ENCODE results near the gene ZW10.

The ZW10 gene

GRCh38 chr11:113728814-113729213 is 44.7 kb downstream of the ZW10 start:
- Histone ChIP-seq H3K27me3 (ENCODE audit: insufficient read depth, poor library complexity, severe bottlenecking) (no peaks in the 10 kb centered on the region), H3K4me3 (replicated peaks; ENCODE audit: insufficient read depth, low read length) (no peak overlapping the region), H3K27ac (replicated peaks) (no peak overlapping the region)
- DNase-seq (ENCODE audit: low read depth in 1 of 2, low spot score in 1 of 2) = peak; percentile 3 to 34
- TF ChIP-seq GABPA (IDR thresholded peaks at IDR 0.05; ENCODE audit: low read depth) (no peak), SPI1 (IDR thresholded peaks at IDR 0.05; ENCODE audit: borderline replicate concordance, low read depth) (peak; percentile 88)

- DNase-seq (ENCODE audit: low read depth in 1 of 2, low spot score in 1 of 2) = no peak
- Histone ChIP-seq H3K27me3 (ENCODE audit: insufficient read depth, poor library complexity, severe bottlenecking) (no peaks in the 10 kb centered on the region), H3K4me3 (replicated peaks; ENCODE audit: insufficient read depth, low read length) (no peak overlapping the region), H3K27ac (replicated peaks) (no peak overlapping the region)
- TF ChIP-seq POLR2AphosphoS5 (IDR thresholded peaks at IDR 0.05; ENCODE audit: low read depth) (no peak), REST (IDR thresholded peaks at IDR 0.05; ENCODE audit: insufficient replicate concordance, low read depth) (no peak), GABPA (IDR thresholded peaks at IDR 0.05; ENCODE audit: low read depth) (no peak), CTCF (IDR thresholded peaks at IDR 0.05; ENCODE audit: insufficient read depth, low read length) (no peak), SPI1 (IDR thresholded peaks at IDR 0.05; ENCODE audit: borderline replicate concordance, low read depth) (no peak)
Measured at GRCh38 chr11:113725913-113726312, 47.6 kb downstream of the ZW10 start.

- no peak for DNase-seq (ENCODE audit: low read depth in 1 of 2, low spot score in 1 of 2)
- Histone ChIP-seq H3K27ac (replicated peaks) (no peak overlapping the region), H3K4me3 (replicated peaks; ENCODE audit: insufficient read depth, low read length) (no peak overlapping the region), H3K27me3 (ENCODE audit: insufficient read depth, poor library complexity, severe bottlenecking) (no peaks in the 10 kb centered on the region)
- TF ChIP-seq CTCF (IDR thresholded peaks at IDR 0.05; ENCODE audit: insufficient read depth, low read length) (no peak), REST (IDR thresholded peaks at IDR 0.05; ENCODE audit: insufficient replicate concordance, low read depth) (no peak), SPI1 (IDR thresholded peaks at IDR 0.05; ENCODE audit: borderline replicate concordance, low read depth) (no peak), GABPA (IDR thresholded peaks at IDR 0.05; ENCODE audit: low read depth) (no peak), POLR2AphosphoS5 (IDR thresholded peaks at IDR 0.05; ENCODE audit: low read depth) (no peak)
Measured at GRCh38 chr11:113725407-113725806, 48.1 kb downstream of the ZW10 start.

- Histone ChIP-seq H3K4me3 (replicated peaks; ENCODE audit: insufficient read depth, low read length) (no peak overlapping the region), H3K27ac (replicated peaks) (no peak overlapping the region), H3K27me3 (ENCODE audit: insufficient read depth, poor library complexity, severe bottlenecking) (no peaks in the 10 kb centered on the region)
- TF ChIP-seq POLR2AphosphoS5 (IDR thresholded peaks at IDR 0.05; ENCODE audit: low read depth) (no peak), CTCF (IDR thresholded peaks at IDR 0.05; ENCODE audit: insufficient read depth, low read length) (no peak), REST (IDR thresholded peaks at IDR 0.05; ENCODE audit: insufficient replicate concordance, low read depth) (no peak), GABPA (IDR thresholded peaks at IDR 0.05; ENCODE audit: low read depth) (no peak), SPI1 (IDR thresholded peaks at IDR 0.05; ENCODE audit: borderline replicate concordance, low read depth) (no peak)
- DNase-seq (ENCODE audit: low read depth in 1 of 2, low spot score in 1 of 2) = no peak
Measured at GRCh38 chr11:113724778-113725177, 48.7 kb downstream of the ZW10 start.
